Adrenal gland (tissue), 5 donors: ENCODE measurements around the gene RAD51B.

Source experiments
- CTCF ChIP-seq, 6 experiments: fragments of 450-650 bp in 4 of 6; fragments of 200-600 bp in 2 of 6; sonication (generic) in 1 of 6; IDR thresholded peaks; 1 replicate in 5 of 6; 2 replicates in 1 of 6; pipeline versions ENCODE4 v1.5.1 to v1.8.0; 2016 to 2021; ENCODE audit warnings: antibody characterized with exemption in 6 of 6, mild to moderate bottlenecking in 2 of 6, moderate library complexity in 1 of 6
- POLR2A ChIP-seq, 2 donors: fragments of 450-650 bp; IDR thresholded peaks; one replicate each; pipeline ENCODE4 v1.6.1; 2017; ENCODE audit warnings: antibody characterized with exemption in 2 of 2, mild to moderate bottlenecking in 2 of 2, moderate library complexity in 1 of 2
- donor health status: DM: no; HTN: no; CAD: no.

DNA sequence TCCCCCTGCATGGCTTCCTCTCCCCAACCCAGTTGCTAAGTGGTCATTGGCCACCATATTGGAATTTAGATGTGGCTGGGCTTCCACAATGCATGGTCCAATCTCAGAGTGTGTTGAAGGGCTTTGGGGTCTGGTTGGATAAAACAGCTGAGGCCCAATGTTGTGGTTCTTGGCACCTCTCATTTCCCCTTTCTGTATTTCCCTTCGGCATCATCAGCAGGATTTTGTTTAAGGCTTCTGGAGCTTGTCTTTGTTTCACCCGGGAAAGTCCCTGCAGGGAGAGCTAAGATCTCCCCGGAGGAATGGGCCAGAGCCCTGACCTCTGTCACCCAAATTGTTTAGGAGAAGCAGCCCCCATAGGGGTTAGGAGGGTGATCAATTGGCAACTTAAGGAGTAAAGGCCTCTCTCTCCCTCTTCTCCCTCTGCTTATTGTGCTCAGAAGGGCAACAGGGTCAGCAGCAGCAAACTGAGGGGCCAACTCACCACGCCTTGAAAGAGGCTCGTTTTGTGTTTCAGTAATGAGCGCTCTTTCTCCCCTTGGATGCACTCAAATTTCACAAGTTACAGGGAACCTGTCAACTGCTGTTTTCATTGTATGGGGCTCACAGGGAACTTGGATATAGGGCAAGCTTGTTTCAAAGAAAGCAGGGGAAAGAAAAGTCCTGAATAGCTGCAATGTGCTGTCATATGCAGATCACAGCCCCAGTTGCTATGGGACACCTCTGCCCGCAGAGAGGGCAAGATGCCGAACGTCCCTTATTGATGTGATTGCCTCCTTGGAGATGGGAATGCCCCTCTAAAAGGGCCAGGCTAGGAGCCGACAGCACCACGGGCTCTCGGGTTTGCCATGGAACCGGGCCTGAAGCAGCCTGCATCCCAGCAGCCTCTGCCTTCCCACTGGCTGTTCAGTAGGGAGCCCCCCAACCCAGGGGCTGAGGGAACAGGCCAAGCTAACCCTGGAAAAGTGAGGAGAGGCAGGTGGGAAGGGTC, 749.6 kb downstream of the RAD51B start:
- TF ChIP-seq POLR2A (IDR thresholded peaks at IDR 0.05): no peak
- no peak for TF ChIP-seq CTCF (IDR thresholded peaks at IDR 0.05)
